ENCODE data around the gene GCNT3.

GRCh38 chr15:59587085-59587826 lies 24.3 kb upstream of the GCNT3 start:
- TF ChIP-seq PRDM4 (tag by site-specific recombination; IDR thresholded peaks at IDR 0.05) (no peak), YY1 (tag by site-specific recombination; IDR thresholded peaks at IDR 0.05) (no peak), CTCF (tag by site-specific recombination; IDR thresholded peaks at IDR 0.05) (no peak)

Measured in HEK293 (cell line).